Endothelial cell of hepatic sinusoid (primary cell): ENCODE data around the gene OLFM4.
"Not testable (repeated sequence)": the region's sequence is repeated elsewhere in the genome, so short reads cannot be mapped to it uniquely, and the experiment has no call there.

Experiments used
- in situ Hi-C: cut with HindIII; loops from 2 replicates; pipeline ENCODE4 v1.10.0; 2017; ENCODE audit warnings: low sequenced_read_pairs

OLFM4 gene

GRCh38 chr13:53014018-53014417, 14.6 kb upstream of the OLFM4 start:
- in situ Hi-C loops = not testable (repeated sequence)

DNA sequence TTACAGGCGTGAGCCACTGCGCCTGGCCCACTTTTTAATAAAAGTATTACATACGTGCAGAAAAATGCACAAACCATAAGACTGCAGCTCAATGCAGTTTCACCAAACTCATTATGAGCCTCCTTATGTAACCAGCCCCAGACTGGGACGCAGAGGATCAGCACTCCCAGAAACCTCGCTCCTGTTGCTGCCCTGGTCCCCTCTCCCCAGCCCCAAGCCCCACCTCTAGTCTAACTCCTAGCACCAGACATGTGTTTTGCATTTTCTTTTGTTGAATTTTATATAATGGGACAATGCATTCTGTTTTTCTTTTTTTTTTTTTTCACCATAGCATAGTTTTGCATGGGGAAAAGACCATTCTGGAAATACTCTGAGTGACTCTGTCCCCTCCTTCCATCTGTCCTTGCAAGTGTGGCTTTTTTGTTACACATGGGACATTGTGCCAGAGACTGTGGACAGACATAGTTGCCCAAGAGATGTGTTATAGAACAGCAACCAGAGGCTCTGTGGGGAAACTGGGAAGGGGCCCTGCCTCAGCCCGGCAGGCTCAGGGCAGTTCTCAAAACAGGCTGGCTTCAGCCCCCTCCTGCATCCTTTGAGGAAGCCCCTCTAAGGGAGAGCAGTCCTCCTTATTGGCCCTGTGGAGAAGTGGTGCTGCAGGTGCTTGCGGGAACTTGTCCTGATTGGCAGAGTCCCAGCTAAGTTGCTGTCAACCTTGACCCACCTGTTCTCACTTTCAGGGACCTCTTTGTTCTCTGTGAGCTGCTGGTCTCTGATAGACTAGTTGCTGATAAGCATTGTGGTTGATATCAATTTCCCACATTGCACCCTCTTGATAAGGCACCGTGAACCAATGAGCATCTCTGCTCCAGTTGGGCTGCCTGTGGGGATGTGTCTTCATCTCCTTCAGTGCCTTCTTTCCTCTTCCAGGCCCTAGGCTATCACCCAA, 13.8 kb upstream of the OLFM4 start:
- in situ Hi-C loops = no loop called here

GRCh38 chr13:53015971-53016370, 12.6 kb upstream of the OLFM4 start:
- in situ Hi-C loops = no loop called here

DNA sequence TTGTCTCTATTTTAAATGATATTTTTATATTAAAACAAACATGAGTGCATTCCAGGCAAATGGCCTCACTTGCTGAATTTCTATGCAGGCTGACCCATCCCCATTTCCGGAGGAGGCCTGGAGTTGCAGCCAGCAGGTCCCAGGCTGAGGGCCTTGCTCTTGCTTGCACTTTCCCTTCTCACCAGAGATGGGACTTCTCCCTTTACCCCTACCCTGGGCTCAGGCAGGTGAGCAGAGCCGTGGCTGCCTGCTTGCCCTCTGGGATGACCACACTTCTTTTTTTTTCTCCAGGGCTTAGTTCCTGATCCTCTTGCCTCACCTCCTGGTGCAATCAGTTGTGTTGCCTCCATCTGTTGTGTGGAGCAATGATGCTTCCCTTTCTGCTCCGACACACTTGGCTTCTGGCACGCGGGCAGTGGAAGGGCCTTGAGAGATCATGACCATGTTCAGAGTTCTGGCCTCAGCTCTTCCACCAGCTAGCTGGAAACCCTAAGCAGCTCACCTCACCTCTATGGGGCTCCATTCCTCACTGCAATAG, 11.1 kb upstream of the OLFM4 start:
- in situ Hi-C loops = no loop called here

DNA sequence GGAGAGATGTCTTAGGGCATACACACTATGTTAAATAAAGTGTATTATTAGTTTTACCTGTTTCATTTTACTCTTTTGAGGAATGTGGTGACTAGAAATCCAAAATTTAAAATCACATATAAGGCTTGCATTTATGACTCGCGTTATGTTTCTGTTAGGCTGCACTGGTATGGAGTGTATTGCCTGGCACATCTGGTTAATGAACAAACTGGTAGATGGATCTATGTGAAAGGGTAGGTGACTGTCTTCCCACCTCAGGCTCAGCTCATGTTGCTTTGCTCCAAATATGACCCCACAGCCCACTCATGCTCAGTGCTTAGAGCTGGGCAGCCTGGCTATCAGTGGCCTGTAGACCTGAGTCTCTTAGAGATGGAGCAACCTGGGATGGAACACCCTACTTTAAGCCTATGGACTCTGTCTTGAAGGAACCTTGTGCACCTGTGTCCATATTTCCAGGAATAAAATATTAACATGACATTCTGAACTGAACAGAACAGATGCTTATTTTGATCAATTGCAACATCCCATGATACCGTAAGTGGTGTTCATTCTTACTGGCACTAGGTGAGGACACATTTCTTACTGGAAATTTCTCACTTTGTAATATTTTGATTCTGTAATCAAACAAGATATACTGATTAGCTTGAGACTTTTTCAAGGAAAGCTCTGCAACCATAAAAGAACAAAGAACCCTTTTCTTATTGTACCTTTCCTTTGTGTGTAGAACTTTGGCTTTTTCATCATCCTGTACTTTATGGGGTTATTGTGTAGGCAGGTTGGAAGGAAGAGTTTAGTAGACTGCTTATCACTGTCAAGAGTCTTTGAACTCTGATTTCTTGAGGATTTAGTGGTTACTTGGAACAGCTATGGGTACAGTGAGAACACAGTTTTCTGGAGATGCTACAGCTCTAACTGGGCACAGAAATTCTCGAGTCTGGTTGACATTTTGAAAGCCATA, 9.6 kb upstream of the OLFM4 start:
- in situ Hi-C loops = no loop called here

- in situ Hi-C loops = no loop called here
Measured at GRCh38 chr13:53020764-53021335, 7.8 kb upstream of the OLFM4 start.

- in situ Hi-C loops = no loop called here
Measured at GRCh38 chr13:53023246-53023645, 5.4 kb upstream of the OLFM4 start.

- in situ Hi-C loops = no loop called here
Measured at GRCh38 chr13:53028063-53028462, 550 bp upstream of the OLFM4 start.

DNA sequence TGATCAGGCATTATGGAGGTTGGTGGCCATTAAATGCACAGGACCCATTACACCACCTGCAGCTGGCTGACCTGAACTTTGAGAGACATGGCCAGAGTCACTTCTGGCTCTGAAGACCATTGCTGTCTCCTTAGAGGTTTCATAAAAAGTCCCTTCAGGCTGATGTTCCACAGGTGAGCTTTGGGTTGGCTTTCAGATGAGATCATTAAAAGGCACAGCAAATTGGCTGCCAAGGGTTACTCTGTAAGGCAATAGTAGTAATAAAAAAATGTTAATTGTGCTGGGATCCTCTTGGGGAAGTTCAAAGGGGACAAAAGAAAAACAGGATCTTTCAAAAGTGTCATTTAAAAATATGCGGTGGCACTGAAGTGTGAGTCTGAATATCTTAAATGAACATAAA, 4.2 kb downstream of the OLFM4 start:
- in situ Hi-C loops = no loop called here

GRCh38 chr13:53038993-53039392, 10.4 kb downstream of the OLFM4 start:
- in situ Hi-C loops = no loop called here

DNA sequence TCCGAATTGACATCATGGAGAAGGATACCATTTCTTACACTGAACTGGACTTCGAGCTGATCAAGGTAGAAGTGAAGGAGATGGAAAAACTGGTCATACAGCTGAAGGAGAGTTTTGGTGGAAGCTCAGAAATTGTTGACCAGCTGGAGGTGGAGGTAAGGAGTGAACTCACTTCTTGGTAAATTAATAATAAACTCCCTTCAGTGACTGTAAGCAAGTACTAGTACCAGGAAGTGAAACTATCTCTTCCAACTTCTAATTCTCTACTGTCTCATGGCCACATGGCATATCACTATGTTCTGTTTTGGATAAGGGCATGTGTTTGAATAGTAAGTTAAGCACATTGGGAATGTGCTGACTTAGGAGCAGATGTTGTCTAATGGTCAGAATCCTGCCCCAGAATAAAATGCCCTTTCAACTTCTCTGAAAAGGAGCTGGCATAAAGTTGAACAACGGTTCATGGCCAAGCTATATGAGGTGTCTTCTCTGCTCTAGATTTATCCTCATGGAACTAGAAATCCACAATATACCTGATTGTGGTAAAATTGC, 13.4 kb downstream of the OLFM4 start:
- in situ Hi-C loops = no loop called here

DNA sequence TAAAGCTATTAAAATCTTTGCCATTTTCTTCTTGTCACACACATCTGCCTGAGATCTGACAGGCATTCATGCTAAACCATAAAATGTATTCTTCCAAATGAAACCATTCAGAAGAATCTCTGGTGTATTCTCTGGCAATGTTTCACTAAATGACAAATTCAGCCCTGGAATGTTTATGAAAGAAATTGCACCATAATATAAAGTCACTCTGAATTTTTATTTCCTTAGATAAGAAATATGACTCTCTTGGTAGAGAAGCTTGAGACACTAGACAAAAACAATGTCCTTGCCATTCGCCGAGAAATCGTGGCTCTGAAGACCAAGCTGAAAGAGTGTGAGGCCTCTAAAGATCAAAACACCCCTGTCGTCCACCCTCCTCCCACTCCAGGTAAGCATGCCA, 14.3 kb downstream of the OLFM4 start:
- in situ Hi-C loops = no loop called here

GRCh38 chr13:53043398-53043797, 14.8 kb downstream of the OLFM4 start:
- in situ Hi-C loops = no loop called here

GRCh38 chr13:53045189-53045588, 16.6 kb downstream of the OLFM4 start:
- in situ Hi-C loops = no loop called here

GRCh38 chr13:53048880-53049279, 20.3 kb downstream of the OLFM4 start:
- in situ Hi-C loops = no loop called here

DNA sequence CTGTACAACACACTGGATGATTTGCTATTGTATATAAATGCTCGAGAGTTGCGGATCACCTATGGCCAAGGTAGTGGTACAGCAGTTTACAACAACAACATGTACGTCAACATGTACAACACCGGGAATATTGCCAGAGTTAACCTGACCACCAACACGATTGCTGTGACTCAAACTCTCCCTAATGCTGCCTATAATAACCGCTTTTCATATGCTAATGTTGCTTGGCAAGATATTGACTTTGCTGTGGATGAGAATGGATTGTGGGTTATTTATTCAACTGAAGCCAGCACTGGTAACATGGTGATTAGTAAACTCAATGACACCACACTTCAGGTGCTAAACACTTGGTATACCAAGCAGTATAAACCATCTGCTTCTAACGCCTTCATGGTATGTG, 21.5 kb downstream of the OLFM4 start:
- in situ Hi-C loops = no loop called here

DNA sequence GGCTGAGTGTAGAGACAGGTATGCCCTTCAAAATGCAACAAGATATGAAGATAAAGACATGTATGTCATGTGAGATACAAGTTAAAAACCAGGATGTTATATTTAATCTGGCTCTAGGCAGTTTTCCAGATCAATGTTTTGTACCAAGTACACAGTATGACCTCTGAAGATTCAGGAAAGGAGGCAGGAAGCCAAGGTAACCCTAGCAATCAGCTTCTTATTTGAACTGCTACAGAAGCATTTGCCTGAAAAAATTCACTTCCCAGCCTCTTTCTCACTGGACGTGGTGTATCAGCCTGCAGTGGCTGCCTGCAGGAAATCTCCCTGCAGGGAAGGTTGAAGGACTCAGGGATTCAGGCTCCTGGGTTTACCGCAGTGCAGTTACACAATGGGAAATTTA, 24.1 kb downstream of the OLFM4 start:
- in situ Hi-C loops = no loop called here

- in situ Hi-C loops = no loop called here
Measured at GRCh38 chr13:53054569-53054968, 26.0 kb downstream of the OLFM4 start.

DNA sequence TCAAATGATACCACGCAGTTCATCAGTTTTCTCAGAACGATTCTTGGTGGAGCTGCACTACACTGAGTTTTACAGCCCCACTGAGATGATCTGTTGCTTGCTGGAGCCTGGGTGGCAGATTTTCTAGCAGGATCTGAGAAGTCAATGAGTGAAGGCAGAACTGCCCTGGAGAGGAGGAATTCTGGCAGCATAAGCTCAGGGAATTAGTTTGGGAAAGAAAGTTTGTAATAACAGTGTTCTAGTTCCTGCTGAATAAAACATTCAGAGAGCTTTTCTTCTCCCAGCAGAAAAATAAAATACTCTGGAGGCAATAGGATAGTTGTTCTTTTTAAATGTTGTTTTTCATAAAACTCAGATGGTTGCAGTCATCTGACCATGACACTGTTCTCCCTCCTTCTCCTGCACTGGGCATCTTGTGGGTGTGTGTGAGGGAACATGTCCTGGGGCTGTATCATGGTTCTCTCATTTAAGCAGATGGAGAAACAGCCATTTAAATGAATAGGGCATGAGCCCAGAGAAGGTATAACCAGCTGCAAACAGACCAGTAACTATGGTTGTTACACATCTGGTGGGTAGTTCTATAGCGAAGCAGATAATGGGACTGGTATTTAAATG, 29.6 kb downstream of the OLFM4 start:
- in situ Hi-C loops = no loop called here

DNA sequence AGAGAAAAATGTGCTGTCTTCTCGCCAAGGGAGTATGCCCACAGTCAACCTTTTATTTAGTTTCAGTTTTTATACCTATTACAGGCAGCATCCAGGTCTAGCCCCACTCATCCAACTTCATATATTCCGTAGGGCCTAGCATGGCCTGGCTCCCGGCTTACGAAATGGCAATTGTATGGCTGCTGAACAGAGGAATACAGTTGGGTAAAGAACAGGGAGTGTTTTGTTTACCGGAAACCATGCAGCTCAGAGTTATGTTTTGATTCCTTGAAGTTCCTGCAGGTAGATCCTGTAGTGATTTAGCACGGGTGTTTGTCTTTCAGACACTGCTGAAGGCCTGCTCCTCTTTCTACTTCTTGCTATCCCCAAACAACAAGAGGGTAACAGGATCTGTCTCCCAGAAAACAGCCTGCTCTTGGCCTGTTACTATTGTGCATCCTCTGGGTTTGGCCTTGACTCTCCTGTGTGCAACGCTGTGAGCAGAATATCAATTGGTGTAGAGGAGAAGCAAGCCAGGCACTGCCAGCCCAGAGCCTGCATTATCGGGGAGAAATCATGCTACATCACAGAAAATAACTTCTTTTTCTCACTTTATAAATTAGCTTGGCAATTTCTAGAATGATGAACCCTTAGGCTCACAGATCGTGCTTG, 32.4 kb downstream of the OLFM4 start:
- in situ Hi-C loops = no loop called here
